Measurements from ENCODE around the gene CDH23.

CDH23 gene

DNA sequence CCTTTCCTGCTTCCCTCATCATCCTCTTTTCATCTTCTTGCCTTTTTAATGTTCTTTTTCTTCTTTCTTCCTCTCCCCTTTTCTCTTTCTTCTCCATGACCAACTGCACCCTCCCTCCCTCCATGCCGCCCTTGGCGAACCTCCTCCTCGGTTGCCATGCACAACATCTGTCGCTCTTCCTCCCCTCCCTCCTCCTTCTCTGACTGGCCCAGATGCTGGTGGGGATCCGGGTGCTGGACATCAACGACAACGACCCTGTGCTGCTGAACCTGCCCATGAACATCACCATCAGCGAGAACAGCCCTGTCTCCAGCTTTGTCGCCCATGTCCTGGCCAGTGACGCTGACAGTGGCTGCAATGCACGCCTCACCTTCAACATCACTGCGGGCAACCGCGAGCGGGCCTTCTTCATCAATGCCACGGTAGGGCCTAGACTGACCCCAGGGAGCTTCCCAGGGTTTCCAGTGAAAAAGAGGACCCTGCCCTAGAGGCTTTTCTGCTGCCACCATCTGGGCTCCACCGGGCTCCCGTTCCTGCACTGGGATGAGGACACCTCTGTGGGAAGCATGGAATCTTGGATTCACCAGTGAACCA lies 388.1 kb downstream of the CDH23 start:
- no peak for DNase-seq

DNA sequence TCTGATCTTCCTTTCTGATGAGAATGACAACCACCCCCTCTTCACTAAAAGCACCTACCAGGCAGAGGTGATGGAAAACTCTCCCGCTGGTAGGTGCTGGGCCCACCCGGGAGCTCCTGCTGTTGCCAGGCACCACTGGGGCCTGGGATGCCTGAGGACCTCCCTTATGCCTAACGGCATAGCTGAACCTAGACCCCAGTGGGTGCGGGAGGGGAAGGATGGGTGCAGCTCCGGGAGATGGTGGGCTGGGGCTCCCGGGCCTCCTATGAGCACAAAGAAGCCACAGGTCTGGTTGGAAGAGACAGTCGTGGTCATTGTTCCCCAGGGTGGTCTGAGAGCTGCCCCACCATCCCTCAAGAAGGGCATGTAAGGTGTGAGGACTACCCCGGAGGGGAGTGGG lies 392.2 kb downstream of the CDH23 start:
- no peak for DNase-seq

DNA sequence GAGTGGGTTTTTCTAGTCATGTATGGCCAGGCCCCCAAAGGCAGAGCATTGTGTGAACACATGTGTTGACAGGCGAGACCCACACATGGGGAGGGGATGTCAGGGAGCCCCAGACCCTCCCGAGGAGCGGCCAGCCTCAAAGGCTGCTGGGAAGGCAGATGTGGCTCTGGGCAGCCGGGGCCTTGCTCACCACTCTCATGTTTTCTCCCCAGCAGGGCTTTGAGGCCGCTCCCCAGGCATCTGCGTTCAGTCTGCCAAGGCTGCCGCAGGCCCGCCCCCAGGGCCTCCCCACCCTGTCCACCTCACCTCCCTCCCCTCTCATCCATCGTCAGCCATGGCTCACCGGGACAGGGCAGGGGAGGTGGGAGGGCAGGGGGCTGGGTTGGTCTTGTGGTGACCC lies 393.2 kb downstream of the CDH23 start:
- no peak for DNase-seq

DNA sequence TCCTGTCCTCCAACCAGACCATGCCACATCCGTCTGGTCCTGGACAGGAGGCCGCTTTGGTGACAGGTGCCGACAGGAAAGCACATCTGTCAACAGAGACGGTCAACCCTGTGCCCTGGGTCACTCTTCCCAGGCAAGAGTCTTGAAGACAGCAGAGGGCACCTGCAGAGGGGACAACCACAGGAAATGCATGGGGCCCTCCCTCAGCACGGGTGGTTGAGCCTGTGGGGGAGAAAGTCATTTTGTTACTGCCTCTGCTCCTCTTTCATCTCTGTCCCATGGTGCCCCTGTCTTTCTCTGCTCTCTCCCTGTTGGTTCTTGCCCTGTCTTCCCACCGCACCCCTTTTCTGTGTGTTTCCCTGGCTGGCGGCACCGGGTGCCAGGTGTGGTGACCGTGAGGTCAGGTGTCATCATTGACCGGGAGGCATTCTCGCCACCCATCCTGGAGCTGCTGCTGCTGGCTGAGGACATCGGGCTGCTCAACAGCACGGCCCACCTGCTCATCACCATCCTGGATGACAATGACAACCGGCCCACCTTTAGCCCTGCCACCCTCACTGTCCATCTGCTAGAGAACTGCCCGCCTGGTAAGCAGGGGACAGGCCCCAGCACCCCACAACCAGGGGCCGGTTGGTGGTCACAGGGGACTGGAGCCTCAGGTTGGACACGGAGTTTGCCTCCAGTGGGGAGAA lies 394.2 kb downstream of the CDH23 start:
- DNase-seq: no peak

DNA sequence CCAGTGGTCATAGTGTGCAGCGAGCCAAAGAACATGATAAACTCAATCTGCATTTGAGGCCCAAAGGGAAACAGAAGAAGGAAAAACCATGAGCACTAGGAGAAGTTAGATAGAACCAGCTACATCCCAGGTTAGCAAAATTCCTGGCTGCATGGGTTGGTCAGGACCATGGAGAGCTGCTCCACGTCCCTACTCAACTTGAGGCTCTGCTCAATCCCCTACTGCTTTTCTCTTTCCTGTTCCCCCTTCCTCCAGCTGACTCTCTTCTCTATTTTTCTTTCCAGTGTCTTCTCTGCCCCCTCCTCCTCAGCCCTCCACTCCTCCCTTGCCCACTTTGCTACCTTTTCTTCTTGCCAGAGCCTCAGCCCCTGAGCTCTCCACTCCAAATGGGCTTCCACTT lies 398.5 kb downstream of the CDH23 start:
- DNase-seq: no peak

DNA sequence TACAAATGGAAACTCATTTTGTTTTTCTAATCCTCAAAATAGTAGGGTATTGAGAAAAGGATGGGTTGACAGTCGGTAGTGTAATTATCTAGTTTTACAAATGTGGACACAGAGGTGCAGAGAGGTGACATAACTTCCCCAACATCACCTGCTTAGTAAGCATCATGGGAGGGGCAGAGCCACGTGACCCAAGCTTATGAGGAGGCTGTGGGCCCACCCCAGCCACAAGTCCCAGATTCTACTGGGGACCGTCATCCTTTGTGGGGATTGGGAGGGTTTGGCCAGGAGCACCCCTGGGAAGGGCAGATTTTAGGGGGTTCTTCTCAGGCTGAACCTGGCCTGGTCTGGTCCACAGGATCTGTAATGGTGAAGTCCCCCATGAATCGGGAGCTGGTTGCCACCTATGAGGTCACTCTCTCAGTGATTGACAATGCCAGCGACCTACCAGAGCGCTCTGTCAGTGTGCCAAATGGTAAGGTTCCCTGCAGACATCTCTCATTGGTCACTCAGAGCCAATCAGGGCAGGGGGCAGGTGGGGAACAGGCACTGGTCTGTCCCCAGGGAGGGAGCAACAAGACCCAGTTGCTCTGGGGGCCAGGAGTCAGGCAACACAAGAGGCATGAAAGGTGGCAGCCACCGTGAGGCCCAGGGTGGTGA lies 400.2 kb downstream of the CDH23 start:
- DNase-seq: no peak

DNA sequence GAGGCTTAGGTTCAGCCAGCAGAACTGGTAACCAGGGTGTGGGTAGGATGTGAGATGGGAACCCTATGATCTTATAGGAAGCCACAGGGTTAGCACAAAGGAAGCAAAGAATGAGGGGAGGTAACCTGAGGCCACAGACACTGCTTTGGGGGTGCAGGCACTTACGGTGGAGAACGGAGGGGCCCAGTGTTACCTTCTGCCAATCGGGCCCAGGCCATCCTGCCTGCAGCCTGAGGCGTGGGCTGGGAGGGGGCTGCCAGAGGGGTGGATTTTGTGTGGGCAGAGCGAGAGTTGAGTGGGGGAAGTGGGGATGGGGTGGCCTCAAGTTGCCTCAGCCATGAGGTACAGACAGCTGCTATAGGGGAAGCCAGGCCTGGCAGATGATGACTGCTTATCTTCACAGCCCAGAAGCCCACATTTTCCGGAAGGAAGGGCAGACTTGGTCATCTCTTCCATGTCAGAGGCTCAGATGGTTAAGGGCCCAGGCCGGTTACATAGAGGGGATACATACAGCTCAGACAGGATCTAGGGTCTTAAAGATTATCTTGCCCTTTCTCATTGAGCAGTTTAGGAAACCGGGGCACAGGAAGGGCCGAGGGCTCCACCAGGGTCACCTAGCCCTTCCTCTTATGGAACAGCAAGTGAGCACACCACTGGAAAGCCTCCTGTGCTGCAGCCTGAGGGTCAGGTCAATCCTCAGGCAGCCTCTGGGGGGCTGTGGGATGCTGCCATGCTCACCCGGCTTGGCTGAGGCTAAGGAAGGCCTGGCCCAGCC lies 401.0 kb downstream of the CDH23 start:
- peak in 1 of 2 donors; percentile 24 for DNase-seq

DNA sequence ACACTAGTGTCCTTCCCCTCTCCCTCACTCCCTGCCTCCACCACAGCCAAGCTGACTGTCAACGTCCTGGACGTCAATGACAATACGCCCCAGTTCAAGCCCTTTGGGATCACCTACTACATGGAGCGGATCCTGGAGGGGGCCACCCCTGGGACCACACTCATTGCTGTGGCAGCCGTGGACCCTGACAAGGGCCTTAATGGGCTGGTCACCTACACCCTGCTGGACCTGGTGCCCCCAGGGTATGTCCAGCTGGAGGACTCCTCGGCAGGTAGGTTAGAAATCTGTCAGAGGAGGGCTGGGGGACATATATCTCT lies 401.5 kb downstream of the CDH23 start:
- DNase-seq: no peak

DNA sequence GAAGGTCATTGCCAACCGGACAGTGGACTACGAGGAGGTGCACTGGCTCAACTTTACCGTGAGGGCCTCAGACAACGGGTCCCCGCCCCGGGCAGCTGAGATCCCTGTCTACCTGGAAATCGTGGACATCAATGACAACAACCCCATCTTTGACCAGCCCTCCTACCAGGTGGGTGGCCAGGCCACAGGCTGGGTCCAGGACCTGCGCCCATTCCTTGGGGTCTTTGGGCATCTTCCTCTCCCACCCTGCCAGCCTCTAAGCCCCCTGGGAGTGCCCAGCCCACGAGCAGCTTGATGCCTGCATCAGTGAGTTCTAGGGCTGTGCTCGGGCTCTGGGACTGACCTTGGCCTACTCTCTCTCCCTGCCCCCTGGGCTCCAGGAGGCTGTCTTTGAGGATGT lies 402.4 kb downstream of the CDH23 start:
- DNase-seq: no peak

DNA sequence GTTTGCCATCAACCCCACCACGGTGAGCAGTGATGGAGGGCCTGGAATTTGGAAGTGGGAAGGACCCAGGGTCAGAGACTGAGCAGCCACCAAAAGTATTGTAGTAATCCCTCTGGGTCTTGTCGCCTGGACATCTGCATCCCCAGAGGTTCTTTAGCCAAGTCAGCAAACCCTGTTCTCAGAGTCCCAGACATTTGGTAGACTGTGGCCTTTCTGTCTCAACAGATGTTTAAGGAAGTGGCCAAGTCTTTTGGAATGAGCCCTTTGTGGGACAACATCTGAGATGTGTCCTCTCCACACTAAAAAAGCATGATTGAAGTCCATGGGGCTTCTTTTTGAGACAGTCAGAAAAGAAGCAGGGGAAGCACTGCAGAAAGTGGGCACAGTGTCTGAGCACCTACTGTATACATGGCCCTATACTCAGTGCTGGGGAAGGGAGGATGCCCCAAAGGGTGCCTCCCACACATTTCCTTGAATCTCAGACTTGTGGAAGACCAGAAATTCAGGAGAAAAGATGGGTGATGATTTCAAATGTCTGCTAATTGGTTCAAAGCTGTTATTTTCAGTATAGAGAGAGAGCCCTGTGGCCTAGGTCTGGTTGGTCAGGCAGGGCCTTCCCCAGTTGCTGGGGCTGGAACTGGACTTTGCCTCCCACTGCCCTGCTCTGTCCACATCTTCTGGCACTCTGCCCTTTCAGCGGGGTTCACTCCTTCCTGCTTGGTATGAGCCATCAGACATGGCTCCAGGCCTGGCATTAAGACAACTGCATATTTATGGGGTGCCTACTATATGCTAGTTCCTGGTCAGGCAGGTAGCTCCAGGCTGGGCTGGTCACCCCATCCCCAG lies 403.1 kb downstream of the CDH23 start:
- no peak for DNase-seq

DNA sequence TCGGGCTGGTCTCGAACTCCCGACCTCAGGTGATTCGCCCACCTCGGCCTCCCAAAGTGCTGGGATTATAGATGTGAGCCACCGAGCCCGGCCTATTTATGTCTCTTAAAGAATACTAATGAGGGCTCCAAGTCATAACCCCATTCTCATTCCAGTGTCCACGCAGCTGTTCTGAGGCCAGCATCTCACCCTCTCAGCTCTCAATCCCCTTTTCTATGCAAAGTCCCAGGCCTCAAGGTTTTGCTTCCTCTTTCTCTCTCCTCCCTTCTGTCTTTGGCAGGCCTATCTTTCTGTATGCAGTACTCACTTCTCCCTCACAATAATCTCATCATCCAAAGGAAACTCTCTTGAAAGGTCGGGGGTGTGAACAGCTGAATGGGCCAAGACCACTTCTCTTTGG lies 404.6 kb downstream of the CDH23 start:
- no peak for DNase-seq

DNA sequence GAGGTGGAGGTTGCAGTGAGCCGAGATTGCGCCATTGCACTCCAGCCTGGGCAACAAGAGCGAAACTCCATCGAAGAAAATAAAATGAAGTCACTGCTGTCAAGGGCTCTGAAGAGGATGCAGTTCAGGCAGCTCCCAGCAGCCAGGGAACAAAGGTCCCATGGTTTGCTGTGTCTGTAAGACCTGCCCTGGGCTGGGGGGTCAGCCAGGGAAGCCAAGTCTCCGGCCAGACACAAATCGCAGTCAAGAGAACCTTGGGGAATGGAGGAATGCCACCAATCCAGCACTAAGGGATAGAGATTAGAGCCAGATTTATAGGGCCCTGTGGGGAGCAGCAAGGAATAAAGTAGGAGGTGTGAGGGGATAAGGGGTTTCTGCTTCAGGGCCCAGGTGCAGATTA lies 405.5 kb downstream of the CDH23 start:
- no peak for DNase-seq

DNA sequence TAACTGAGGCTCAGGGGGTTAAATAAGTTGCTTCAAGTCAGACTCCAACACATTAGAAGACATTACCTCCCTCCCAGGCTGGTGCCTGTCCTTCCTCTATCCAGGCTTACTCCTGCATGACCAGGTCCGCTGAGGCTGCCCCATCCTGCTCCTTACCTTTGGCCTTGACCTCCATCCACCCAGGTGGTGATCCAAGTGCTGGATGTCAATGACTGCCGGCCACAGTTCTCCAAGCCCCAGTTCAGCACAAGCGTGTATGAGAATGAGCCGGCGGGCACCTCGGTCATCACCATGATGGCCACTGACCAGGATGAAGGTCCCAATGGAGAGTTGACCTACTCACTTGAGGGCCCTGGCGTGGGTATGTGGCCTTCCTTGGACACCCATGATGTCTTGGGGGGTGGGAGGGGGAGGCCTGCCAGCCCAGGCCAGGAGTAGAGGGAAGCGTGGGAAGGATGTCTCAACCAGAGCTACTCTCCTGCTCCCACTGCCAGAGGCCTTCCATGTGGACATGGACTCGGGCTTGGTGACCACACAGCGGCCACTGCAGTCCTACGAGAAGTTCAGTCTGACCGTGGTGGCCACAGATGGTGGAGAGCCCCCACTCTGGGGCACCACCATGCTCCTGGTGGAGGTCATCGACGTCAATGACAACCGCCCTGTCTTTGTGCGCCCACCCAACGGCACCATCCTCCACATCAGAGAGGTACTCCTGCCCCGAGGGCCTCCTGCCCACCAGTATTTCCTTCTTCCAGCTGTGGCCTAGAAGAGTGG lies 406.2 kb downstream of the CDH23 start:
- no peak for DNase-seq

DNA sequence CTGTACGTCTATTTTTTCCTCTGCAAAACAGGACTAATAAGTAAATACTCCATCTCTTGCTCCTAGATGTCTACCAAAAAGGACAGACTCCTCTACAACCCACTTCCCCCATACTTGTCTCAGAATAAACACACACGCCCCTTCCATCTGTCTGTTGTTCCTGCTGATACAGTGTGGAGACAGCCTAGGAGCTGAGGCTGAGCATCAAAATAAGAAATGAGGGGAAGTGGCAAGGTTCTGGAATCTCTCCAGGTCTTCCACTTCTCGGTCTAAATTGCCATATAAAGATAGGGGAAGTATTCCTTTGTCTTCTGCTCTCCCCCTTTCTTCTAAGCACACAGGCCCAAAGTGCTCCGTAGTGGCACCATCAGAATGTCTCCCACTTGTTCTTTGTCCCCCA lies 407.4 kb downstream of the CDH23 start:
- DNase-seq: no peak

DNA sequence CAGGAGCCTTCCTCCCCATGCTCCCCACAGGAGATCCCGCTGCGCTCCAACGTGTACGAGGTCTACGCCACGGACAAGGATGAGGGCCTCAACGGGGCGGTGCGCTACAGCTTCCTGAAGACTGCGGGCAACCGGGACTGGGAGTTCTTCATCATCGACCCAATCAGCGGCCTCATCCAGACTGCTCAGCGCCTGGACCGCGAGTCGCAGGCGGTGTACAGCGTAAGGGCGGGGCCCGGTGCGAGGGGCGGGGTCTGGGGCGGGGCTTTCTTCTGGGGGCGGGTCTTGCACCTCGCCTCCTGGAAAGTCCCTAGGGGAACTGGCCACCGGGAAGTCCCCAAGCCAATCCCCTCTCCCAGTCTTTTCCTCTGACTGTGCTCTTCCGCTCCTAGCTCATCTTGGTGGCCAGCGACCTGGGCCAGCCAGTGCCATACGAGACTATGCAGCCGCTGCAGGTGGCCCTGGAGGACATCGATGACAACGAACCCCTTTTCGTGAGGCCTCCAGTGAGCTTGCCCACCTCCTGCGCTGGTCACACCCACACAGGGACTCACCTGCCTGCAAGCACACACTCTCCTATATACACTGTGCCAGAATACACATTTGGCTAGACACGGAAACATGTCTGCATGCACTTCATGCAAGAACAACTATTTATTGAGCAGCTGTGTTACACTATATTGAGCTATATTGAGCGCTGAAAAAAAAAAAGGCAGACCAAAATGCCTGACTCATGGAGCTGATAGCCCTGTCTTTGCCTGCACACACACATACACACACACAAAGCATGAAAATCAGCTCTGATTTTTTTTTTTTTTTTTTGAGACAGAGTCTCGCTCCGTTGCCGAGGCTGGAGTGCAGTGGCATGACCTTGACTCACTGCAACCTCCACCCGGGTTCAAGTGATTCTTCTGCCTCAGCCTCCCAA lies 409.3 kb downstream of the CDH23 start:
- peak; percentile 23 to 33 for DNase-seq

DNA sequence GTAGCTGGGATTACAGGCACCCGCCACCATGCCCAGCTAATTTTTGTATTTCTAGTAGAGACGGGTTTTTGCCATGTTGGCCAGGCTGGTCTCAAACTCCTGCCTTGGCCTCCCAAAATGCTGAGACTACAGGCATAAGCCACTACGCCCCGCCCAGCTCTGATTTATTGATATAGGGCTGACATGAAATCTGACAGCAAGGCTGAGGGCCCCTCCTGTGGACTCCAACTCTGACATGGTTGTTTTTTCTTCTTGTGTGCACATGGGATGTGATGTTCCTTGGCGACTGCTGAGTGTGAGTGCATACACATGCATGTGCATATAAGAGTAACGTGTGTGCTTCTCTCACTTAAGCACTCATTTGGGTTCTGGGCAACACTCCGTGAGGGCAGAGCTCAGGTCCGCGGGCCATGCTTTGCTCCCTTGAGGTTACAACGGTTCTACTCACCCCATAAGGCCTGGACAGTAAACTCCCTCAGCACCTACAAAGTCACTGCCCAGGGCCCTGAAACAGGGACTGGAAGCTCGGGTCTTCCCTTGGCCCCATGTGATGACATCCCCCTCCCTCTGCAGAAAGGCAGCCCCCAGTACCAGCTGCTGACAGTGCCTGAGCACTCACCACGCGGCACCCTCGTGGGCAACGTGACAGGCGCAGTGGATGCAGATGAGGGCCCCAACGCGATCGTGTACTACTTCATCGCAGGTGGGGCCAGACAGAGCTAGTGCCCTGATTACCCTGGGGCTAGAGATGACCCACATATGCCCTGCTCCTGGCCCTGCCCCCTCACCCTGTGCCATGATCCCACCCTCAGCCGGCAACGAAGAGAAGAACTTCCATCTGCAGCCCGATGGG lies 410.2 kb downstream of the CDH23 start:
- no peak for DNase-seq

DNA sequence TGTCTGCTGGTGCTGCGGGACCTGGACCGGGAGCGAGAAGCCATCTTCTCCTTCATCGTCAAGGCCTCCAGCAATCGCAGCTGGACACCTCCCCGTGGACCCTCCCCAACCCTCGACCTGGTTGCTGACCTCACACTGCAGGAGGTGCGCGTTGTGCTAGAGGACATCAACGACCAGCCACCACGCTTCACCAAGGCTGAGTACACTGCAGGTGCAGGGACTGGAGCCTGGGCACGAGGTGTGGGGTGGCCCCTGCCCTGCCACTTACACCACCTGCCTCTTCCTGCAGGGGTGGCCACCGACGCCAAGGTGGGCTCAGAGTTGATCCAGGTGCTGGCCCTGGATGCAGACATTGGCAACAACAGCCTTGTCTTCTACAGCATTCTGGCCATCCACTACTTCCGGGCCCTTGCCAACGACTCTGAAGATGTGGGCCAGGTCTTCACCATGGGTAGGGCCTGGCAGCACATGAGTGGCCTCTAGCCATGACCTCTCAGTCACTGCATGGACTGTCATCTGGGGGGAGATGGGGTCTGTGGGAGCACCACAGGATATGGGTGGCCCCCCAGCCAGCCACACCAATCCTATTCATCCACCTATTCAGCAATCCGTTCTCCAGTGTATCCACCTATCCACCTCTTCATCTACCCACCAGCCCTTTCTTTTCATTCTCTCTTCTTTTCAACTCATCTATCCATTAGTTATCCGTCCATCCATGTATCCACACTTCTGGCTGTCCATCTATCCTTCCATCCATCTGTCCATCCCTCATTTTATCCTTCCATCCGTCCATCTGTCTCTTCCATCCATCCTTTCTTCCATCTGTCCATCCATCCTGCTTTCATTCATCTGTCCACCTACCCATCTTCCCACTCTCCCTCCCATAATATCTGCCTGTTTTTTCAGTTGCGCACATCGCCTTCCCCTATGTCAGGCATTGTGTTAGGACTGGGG lies 411.1 kb downstream of the CDH23 start:
- DNase-seq: no peak

DNA sequence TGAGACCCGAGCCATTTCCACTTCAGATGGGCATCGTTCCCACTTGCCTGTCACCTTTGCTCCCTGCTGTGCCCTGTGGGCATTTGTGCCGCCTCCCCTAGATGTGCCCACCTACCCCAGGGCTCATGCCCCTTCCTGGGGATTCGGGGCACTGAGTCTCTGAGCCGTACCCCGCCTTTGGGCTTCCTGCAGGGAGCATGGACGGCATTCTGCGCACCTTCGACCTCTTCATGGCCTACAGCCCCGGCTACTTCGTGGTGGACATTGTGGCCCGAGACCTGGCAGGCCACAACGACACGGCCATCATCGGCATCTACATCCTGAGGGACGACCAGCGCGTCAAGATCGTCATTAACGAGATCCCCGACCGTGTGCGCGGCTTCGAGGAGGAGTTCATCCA lies 412.9 kb downstream of the CDH23 start:
- DNase-seq: no peak
